MM.1S (cell line): ENCODE results near the gene CD52.

Experiments
- CTCF ChIP-seq: fragments of 300-600 bp; sonication (generic); IDR thresholded peaks from 2 replicates; pipeline ENCODE4 v1.5.1; 2016; ENCODE audit warnings: antibody characterized with exemption, low read length, mixed read lengths
- EZH2 ChIP-seq: fragments of 300-600 bp; sonication (generic); optimal IDR thresholded peaks from 2 replicates; pipeline ENCODE3; 2017; ENCODE audit warnings: low read depth, mild to moderate bottlenecking, antibody characterized with exemption, low read length, mixed read lengths
- EZH2phosphoT487 ChIP-seq: fragments of 300-600 bp; sonication (generic); IDR thresholded peaks from 2 replicates; pipeline ENCODE4 v1.6.1; 2018; ENCODE audit warnings: antibody characterized with exemption, low read length

DNA sequence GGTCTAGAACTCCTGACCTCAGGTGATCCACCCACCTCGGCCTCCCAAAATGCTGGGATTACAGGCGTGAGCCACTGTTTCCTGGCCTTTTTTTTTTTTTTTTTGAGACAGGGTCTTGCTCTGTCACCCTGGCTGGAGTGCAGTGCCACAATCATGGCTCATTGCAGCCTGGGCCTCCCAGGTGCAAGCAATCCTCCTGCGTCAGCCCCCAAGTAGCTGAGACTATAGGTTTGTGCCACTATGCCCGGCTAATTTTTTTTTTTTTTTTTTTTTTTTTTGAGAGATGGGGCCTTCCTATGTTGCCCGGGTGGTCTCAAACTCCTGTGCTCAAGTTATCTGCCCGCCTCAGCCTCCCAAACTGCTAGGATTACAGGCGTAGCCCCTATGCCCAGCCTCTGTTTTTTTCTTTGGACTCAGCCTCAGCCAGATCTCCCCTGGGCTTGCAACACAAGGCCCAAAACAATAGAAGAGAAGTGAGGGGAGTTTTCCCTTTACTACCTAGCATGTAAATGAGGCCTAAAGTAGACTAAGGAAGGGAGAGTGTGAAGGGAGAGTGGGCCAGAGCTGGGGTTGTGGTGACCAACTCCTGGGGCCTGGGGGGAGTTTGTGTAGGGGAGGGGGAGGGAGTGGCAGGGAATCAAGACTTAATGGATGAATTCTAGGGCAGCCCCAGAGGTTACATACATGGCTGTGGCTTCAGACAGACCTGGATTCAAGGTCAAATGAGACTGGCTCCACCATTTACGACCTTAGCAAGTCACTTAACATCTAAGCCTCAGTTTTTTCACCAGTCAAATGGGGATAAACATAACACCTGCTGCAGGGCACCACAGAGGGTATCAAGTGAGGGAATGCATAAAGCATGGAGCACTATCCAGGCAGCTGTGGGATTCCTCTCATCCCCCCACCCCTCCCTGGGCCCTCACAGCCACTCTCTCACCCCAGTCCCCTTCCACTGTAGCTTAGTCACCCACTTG is 1.6 kb upstream of the CD52 start:
- no peak for TF ChIP-seq CTCF
- TF ChIP-seq EZH2, result no peak
- no peak for TF ChIP-seq EZH2phosphoT487
